SK-N-SH (cell line): ENCODE data around the gene ABCD2. TPM values are rescaled to one million over a fixed set of nuclear protein-coding genes. Genes with fewer than 3 reads are reported as not detected.

ENCODE experiments used
- CTCF ChIA-PET: fragments of 300-600, 350-600 bp; formaldehyde crosslinking; extraction: SDS; loops from one replicate; lab custom pipeline; 2021; lab: Yijun Ruan, JAX
- POLR2A ChIA-PET: fragments of 350-600 bp; sonication (Branson Sonifier 250); formaldehyde crosslinking; extraction: SDS; loops from one replicate; lab custom pipeline; 2020; ENCODE audit warnings: antibody characterized with exemption, inconsistent platforms; lab: Yijun Ruan, JAX
- DNase-seq: peaks from one replicate; pipeline ENCODE4 v3.0.0; 2012
- H2AFZ ChIP-seq: fragments of 200-600 bp; sonication (generic); 2 replicates; pipeline ENCODE4 v1.8.1; 2016; ENCODE audit warnings: antibody characterized with exemption, mild to moderate bottlenecking, low read depth
- H3F3A ChIP-seq: fragments of 200-600 bp; sonication (generic); replicated peaks from 2 replicates; pipeline ENCODE3; 2016; ENCODE audit warnings: antibody characterized with exemption, mild to moderate bottlenecking; ENCODE audit not compliant: insufficient read depth
- H3K27ac ChIP-seq, 2 experiments: fragments of 200-500 bp in 1 of 2; fragments of 200-600 bp in 1 of 2; sonication (Bioruptor generic) in 1 of 2; sonication (generic), shearing (Covaris generic) in 1 of 2; 2 replicates each; pipeline versions ENCODE4 v1.5.1 to v1.6.1; 2014 to 2016; ENCODE audit warnings: low read depth in 2 of 2, inconsistent platforms in 1 of 2, low read length in 1 of 2, mild to moderate bottlenecking in 1 of 2, mixed read lengths in 1 of 2
- H3K27me3 ChIP-seq: fragments of 200-600 bp; sonication (generic), shearing (Covaris generic); 2 replicates; pipeline ENCODE4 v1.6.1; 2016; ENCODE audit warnings: mixed run types; ENCODE audit not compliant: insufficient read depth
- H3K36me3 ChIP-seq, 2 experiments: fragments of 200-500 bp in 1 of 2; fragments of 200-600 bp in 1 of 2; sonication (Bioruptor generic) in 1 of 2; sonication (generic) in 1 of 2; replicated peaks in 1 of 2; 2 replicates each; pipeline versions ENCODE3 to v1.5.1; 2014 to 2016; ENCODE audit warnings: low read length in 1 of 2, mild to moderate bottlenecking in 1 of 2; ENCODE audit not compliant: insufficient read depth in 2 of 2, control insufficient read depth in 1 of 2
- H3K4me1 ChIP-seq, 2 experiments: fragments of 200-500 bp in 1 of 2; fragments of 200-600 bp in 1 of 2; sonication (Bioruptor generic) in 1 of 2; sonication (generic), shearing (Covaris generic) in 1 of 2; 2 replicates each; pipeline versions ENCODE4 v1.5.1 to v1.6.1; 2014 to 2016; ENCODE audit warnings: low read depth in 1 of 2, low read length in 1 of 2, mixed run types in 1 of 2; ENCODE audit not compliant: insufficient read depth in 2 of 2, control insufficient read depth in 1 of 2
- H3K4me2 ChIP-seq: fragments of 200-600 bp; sonication (generic), shearing (Covaris generic); 2 replicates; pipeline ENCODE4 v1.6.1; 2017; ENCODE audit warnings: mixed run types
- H3K4me3 ChIP-seq, 2 experiments: fragments of 200-500 bp in 1 of 2; fragments of 200-600 bp in 1 of 2; sonication (Bioruptor generic) in 1 of 2; sonication (generic), shearing (Covaris generic) in 1 of 2; 2 replicates each; pipeline versions ENCODE4 v1.5.1 to v1.8.1; 2014 to 2016; ENCODE audit warnings: low read depth in 2 of 2, inconsistent platforms in 1 of 2, low read length in 1 of 2, mild to moderate bottlenecking in 1 of 2, mixed read lengths in 1 of 2, moderate library complexity in 1 of 2
- H3K79me2 ChIP-seq: fragments of 200-600 bp; sonication (generic); 2 replicates; pipeline ENCODE4 v1.8.1; 2017; ENCODE audit warnings: mild to moderate bottlenecking; ENCODE audit not compliant: insufficient read depth
- H3K9ac ChIP-seq: fragments of 200-600 bp; sonication (generic); 2 replicates; pipeline ENCODE4 v1.6.1; 2017; ENCODE audit warnings: mixed run types
- H3K9me2 ChIP-seq: fragments of 200-600 bp; sonication (generic); 2 replicates; pipeline ENCODE4 v1.6.1; 2017; ENCODE audit warnings: mixed run types
- H3K9me3 ChIP-seq: fragments of 200-600 bp; sonication (generic); 2 replicates; pipeline ENCODE4 v1.6.1; 2017; ENCODE audit warnings: mixed run types, mild to moderate bottlenecking, moderate library complexity
- H4K20me1 ChIP-seq: fragments of 200-600 bp; sonication (generic); 2 replicates; pipeline ENCODE4 v1.6.1; 2017; ENCODE audit warnings: mild to moderate bottlenecking, mixed run types; ENCODE audit not compliant: insufficient read depth
- CHD2 ChIP-seq: fragments of 150-350 bp; IDR thresholded peaks from 2 replicates; pipeline ENCODE4 v1.6.1; 2018; ENCODE audit warnings: low read length; ENCODE audit not compliant: partially characterized antibody
- CTCF ChIP-seq: fragments of 200-600 bp; sonication (generic); IDR thresholded peaks from 2 replicates; pipeline ENCODE4 v1.6.1; 2017; ENCODE audit warnings: antibody characterized with exemption, mild to moderate bottlenecking, moderate library complexity
- ELF1 ChIP-seq: IDR thresholded peaks from 2 replicates; pipeline ENCODE4 v1.4.0; 2012
- EP300 ChIP-seq, 2 experiments: IDR thresholded peaks; 2 replicates each; pipeline versions ENCODE4 v1.4.0 to v1.6.1; 2012; ENCODE audit warnings: borderline replicate concordance in 1 of 2, low read depth in 1 of 2, low read length in 1 of 2
- EZH2phosphoT487 ChIP-seq: fragments of 200-600 bp; sonication (generic); IDR thresholded peaks from 2 replicates; pipeline ENCODE4 v1.6.1; 2017; ENCODE audit warnings: low read depth, mixed run types, mild to moderate bottlenecking, antibody characterized with exemption, moderate library complexity, borderline replicate concordance
- FOSL2 ChIP-seq: IDR thresholded peaks from 2 replicates; pipeline ENCODE4 v1.4.0; 2012; ENCODE audit warnings: low read depth, mild to moderate bottlenecking, moderate library complexity, borderline replicate concordance
- FOXJ3 ChIP-seq: sonication (generic); formaldehyde crosslinking; IDR thresholded peaks from 2 replicates; pipeline ENCODE4 v1.5.1; 2020; ENCODE audit warnings: mild to moderate bottlenecking, missing genetic modification reagents
- GATA2 ChIP-seq: sonication (generic); formaldehyde crosslinking; IDR thresholded peaks from 2 replicates; pipeline ENCODE4 v1.5.0; 2020; ENCODE audit warnings: mild to moderate bottlenecking, missing genetic modification reagents
- JUND ChIP-seq: IDR thresholded peaks from 2 replicates; pipeline ENCODE4 v1.4.0; 2012
- MAX ChIP-seq: IDR thresholded peaks from 2 replicates; pipeline ENCODE4 v1.4.0; 2012; ENCODE audit warnings: low read depth
- MEF2A ChIP-seq: IDR thresholded peaks from 2 replicates; pipeline ENCODE4 v1.4.0; 2012; ENCODE audit warnings: low read depth, borderline replicate concordance
- MXI1 ChIP-seq: IDR thresholded peaks from 2 replicates; pipeline ENCODE4 v1.6.1; 2012; ENCODE audit warnings: mild to moderate bottlenecking, low read depth, low read length, improper control_type of control experiment
- NRF1 ChIP-seq: IDR thresholded peaks from 2 replicates; pipeline ENCODE4 v1.6.1; 2012; ENCODE audit warnings: low read depth, mild to moderate bottlenecking, low read length
- PBX3 ChIP-seq: IDR thresholded peaks from 2 replicates; pipeline ENCODE4; 2012
- RAD21 ChIP-seq: IDR thresholded peaks from 2 replicates; pipeline ENCODE4 v1.6.1; 2012; ENCODE audit warnings: mild to moderate bottlenecking, low read length
- RCOR1 ChIP-seq: fragments of 150-350 bp; IDR thresholded peaks from 2 replicates; pipeline ENCODE4 v1.6.1; 2017; ENCODE audit warnings: antibody characterized with exemption, low read length
- RFX5 ChIP-seq: IDR thresholded peaks from 2 replicates; pipeline ENCODE4 v1.6.1; 2012; ENCODE audit warnings: mild to moderate bottlenecking, improper control_type of control experiment, low read length
- RXRA ChIP-seq: IDR thresholded peaks from 2 replicates; pipeline ENCODE4 v1.4.0; 2012; ENCODE audit warnings: low read depth, mild to moderate bottlenecking, borderline replicate concordance
- SMC3 ChIP-seq: IDR thresholded peaks from 2 replicates; pipeline ENCODE4 v1.6.1; 2012; ENCODE audit warnings: low read depth, low read length, improper control_type of control experiment
- TAF1 ChIP-seq: IDR thresholded peaks from 2 replicates; pipeline ENCODE4 v1.6.1; 2012; ENCODE audit warnings: low read depth, mild to moderate bottlenecking, low read length, moderate library complexity, borderline replicate concordance
- TCF12 ChIP-seq: IDR thresholded peaks from 2 replicates; pipeline ENCODE4 v1.4.0; 2012
- TEAD4 ChIP-seq: IDR thresholded peaks from 2 replicates; pipeline ENCODE4 v1.4.0; 2012; ENCODE audit warnings: mild to moderate bottlenecking, borderline replicate concordance; ENCODE audit not compliant: insufficient read depth
- WGBS: methylation state at CpG from one replicate; pipeline ENCODE4 v1.1.6; 2017; ENCODE audit warnings: low lambda C conversion rate; 5-methylcytosine and 5-hydroxymethylcytosine counted together
- polyA plus RNA-seq, 3 experiments: library from polyadenylated mRNA; depleted of rRNA; stranded (reverse); fragments of >200 nt; gene quantifications; 2 replicates each; pipeline ENCODE4 v1.2.3, GENCODE V29; 2012
- TF ChIP-seq, protein P1 (sequence below): IDR thresholded peaks from 2 replicates; pipeline ENCODE4 v1.6.1; 2012; ENCODE audit warnings: mild to moderate bottlenecking, low read depth, low read length, moderate library complexity
- TF ChIP-seq, protein P2 (sequence below): fragments of 150-350 bp; IDR thresholded peaks from 2 replicates; pipeline ENCODE4 v1.6.1; 2016; ENCODE audit warnings: mild to moderate bottlenecking, low read depth, low read length

The ABCD2 gene
- 0.02 and 0.10 TPM in 2 replicates for polyA plus RNA-seq (2012; rRNA removed)
- polyA plus RNA-seq (2012; cell fraction: cytosol; rRNA removed): 0.13 and 0.22 TPM in 2 replicates
- 0.02 and 0.04 TPM in 2 replicates for polyA plus RNA-seq (2012; cell fraction: nucleus; rRNA removed)

DNA sequence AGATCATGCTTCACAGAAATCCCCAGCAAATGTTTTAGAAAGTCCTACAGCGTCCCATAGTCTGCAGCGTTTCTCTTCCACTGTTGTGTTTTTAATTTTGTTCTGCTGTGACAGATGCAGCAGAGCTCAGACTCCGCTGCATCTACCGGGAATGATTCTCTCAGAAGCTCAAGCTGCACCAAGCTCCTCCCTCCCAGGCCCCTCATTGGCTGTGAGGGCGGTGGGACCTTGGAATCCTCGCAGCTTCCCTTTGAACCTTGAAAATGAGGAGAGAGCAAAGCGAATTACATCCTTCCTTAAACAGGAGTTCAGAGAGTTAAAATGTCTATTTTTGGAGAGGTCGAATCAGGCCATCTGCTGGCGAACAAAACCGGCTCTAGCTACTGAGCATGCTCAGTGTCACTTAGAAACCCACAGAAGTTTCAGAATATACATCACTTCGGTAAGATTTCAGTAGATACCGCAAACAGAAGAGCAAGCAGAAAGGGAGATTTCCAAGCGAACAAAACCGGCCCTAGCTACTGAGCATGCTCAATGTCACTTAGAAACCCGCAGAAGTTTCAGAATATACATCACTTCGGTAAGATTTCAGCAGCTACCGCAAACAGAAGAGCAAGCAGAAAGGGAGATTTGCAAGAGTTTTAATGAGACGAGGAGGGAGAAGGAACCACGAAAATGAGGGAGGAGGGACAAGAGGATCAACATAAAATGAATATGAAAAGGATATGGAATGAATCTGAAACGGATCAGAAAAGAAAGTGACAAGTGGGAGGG, at the start of gene ABCD2:
Gene ABCD2, minus strand, starts transcription at position 144 of the 774 bp plus-strand sequence. CDS start 188 bp downstream, outside the sequence.
- H3K36me3 ChIP-seq: no peaks in the 10 kb centered on the region
- DNase-seq: peak; percentile 73
- H4K20me1 ChIP-seq: no peaks in the 10 kb centered on the region
- H3K4me2 ChIP-seq: peak within 1 kb of the TSS; percentile 91
- H3K9me3 ChIP-seq: no peaks in the 10 kb centered on the region
- H2AFZ ChIP-seq: peak within 1 kb of the TSS; percentile 86
- H3K4me3 ChIP-seq: peak within 1 kb of the TSS; percentile 67 to 68
- peaks cover 13% of the 10 kb centered on the region for H3F3A ChIP-seq
- no peaks in the 10 kb centered on the region for H3K9me2 ChIP-seq
- H3K79me2 ChIP-seq: no peaks in the 10 kb centered on the region
- under 1% methylated on average over 20 of the region's 20 CpGs for WGBS
- no peaks in the 10 kb centered on the region for H3K27me3 ChIP-seq
- H3K27ac ChIP-seq: peak within 1 kb of the TSS; percentile 47 to 92
- CTCF ChIA-PET: interaction anchor here (0.8 to 2.2 kb wide), 8 partner anchors 9 to 242 kb away, joined by 3 to 6 read pairs (median 4); partner anchors contain the start of gene KIF21A
- POLR2A ChIA-PET: interaction anchor here (1.0 to 1.6 kb wide), 2 partner anchors 176 to 271 kb away, joined by 3 to 8 read pairs; partner anchors contain the start of gene KIF21A
- no peaks in the 10 kb centered on the region; a peak in 2 of 4 replicates for H3K4me1 ChIP-seq
- peak within 1 kb of the TSS; percentile 35 for H3K9ac ChIP-seq
- TF ChIP-seq JUND (no peak), TCF12 (no peak), RAD21 (no peak; the same call in none of the 2 replicates), MAX (peak; percentile 43; the same call in 1 of the 2 replicates), MXI1 (0 out of 2 replicates have a peak, but pooled peaks have one; percentile 59), CHD2 (no peak), RFX5 (no peak; the same call in 1 of the 2 replicates), EP300 (IDR thresholded peaks at IDR 0.05; ENCODE audit: borderline replicate concordance in 1 of 2, low read depth in 1 of 2, low read length in 1 of 2) (0 out of 4 replicates have a peak, but pooled peaks of 1 of the 2 experiments have one; percentile 9), ELF1 (no peak), FOSL2 (no peak), NRF1 (peak; percentile 62), FOXJ3 (CRISPR knock-in tag) (no peak), PBX3 (no peak), GATA2 (CRISPR knock-in tag) (peak; percentile 44; the same call in 1 of the 2 replicates), SMC3 (0 out of 2 replicates have a peak, but pooled peaks have one; percentile 19), RCOR1 (peak; percentile 12), EZH2phosphoT487 (no peak), TAF1 (peak; percentile 56; the same call in 1 of the 2 replicates), CTCF (peak; percentile 33; the same call in 1 of the 2 replicates), TEAD4 (no peak), RXRA (0 out of 2 replicates have a peak, but pooled peaks have one; percentile 16), MEF2A (0 out of 2 replicates have a peak, but pooled peaks have one; percentile 19)
- TF ChIP-seq, protein P1, sequence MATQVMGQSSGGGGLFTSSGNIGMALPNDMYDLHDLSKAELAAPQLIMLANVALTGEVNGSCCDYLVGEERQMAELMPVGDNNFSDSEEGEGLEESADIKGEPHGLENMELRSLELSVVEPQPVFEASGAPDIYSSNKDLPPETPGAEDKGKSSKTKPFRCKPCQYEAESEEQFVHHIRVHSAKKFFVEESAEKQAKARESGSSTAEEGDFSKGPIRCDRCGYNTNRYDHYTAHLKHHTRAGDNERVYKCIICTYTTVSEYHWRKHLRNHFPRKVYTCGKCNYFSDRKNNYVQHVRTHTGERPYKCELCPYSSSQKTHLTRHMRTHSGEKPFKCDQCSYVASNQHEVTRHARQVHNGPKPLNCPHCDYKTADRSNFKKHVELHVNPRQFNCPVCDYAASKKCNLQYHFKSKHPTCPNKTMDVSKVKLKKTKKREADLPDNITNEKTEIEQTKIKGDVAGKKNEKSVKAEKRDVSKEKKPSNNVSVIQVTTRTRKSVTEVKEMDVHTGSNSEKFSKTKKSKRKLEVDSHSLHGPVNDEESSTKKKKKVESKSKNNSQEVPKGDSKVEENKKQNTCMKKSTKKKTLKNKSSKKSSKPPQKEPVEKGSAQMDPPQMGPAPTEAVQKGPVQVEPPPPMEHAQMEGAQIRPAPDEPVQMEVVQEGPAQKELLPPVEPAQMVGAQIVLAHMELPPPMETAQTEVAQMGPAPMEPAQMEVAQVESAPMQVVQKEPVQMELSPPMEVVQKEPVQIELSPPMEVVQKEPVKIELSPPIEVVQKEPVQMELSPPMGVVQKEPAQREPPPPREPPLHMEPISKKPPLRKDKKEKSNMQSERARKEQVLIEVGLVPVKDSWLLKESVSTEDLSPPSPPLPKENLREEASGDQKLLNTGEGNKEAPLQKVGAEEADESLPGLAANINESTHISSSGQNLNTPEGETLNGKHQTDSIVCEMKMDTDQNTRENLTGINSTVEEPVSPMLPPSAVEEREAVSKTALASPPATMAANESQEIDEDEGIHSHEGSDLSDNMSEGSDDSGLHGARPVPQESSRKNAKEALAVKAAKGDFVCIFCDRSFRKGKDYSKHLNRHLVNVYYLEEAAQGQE: no peak
- TF ChIP-seq, protein P2, sequence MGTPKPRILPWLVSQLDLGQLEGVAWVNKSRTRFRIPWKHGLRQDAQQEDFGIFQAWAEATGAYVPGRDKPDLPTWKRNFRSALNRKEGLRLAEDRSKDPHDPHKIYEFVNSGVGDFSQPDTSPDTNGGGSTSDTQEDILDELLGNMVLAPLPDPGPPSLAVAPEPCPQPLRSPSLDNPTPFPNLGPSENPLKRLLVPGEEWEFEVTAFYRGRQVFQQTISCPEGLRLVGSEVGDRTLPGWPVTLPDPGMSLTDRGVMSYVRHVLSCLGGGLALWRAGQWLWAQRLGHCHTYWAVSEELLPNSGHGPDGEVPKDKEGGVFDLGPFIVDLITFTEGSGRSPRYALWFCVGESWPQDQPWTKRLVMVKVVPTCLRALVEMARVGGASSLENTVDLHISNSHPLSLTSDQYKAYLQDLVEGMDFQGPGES: no peak
